Thyroid gland (tissue), 4 donors: ENCODE measurements around the gene PAX8.
"Not testable (repeated sequence)": the region's sequence is repeated elsewhere in the genome, so short reads cannot be mapped to it uniquely, and the experiment has no call there.

Experiments
- POLR2A ChIP-seq, 2 donors: fragments of 450-650 bp; IDR thresholded peaks; one replicate each; pipeline ENCODE4 v1.6.1; 2017; ENCODE audit warnings: antibody characterized with exemption in 2 of 2, mild to moderate bottlenecking in 2 of 2, moderate library complexity in 1 of 2
- TF ChIP-seq, protein P1 (sequence below), 6 experiments: fragments of 200-600 bp in 3 of 6; fragments of 450-650 bp in 3 of 6; sonication (generic) in 3 of 6; IDR thresholded peaks; one replicate each; pipeline ENCODE4 v1.5.1; 2016 to 2019; ENCODE audit warnings: antibody characterized with exemption in 6 of 6, mild to moderate bottlenecking in 2 of 6, inconsistent platforms in 1 of 6, moderate library complexity in 1 of 6

GRCh38 chr2:113320106-113320505 lies 41.4 kb upstream of the PAX8 start:
- TF ChIP-seq, protein P1, sequence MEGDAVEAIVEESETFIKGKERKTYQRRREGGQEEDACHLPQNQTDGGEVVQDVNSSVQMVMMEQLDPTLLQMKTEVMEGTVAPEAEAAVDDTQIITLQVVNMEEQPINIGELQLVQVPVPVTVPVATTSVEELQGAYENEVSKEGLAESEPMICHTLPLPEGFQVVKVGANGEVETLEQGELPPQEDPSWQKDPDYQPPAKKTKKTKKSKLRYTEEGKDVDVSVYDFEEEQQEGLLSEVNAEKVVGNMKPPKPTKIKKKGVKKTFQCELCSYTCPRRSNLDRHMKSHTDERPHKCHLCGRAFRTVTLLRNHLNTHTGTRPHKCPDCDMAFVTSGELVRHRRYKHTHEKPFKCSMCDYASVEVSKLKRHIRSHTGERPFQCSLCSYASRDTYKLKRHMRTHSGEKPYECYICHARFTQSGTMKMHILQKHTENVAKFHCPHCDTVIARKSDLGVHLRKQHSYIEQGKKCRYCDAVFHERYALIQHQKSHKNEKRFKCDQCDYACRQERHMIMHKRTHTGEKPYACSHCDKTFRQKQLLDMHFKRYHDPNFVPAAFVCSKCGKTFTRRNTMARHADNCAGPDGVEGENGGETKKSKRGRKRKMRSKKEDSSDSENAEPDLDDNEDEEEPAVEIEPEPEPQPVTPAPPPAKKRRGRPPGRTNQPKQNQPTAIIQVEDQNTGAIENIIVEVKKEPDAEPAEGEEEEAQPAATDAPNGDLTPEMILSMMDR (IDR thresholded peaks at IDR 0.05) = not testable (repeated sequence)
- not testable (repeated sequence) for TF ChIP-seq POLR2A (IDR thresholded peaks at IDR 0.05)
